Activated T-helper 17 cell treated with anti-CD3 and anti-CD28 coated beads, Interleukin-2, amount 50 U/mL, for 72 hours (primary cell): ENCODE results near the gene TSPAN5. TPM values are rescaled to one million over a fixed set of nuclear protein-coding genes. Genes with fewer than 3 reads are reported as not detected.

Source experiments
- ATAC-seq: fragments of 150-1000 bp; cut with Tn5 transposase; replicated peaks from 2 replicates; pipeline ENCODE4 v1.10.0; 2021; ENCODE audit warnings: mild to moderate bottlenecking, moderate library complexity
- H3K27ac Mint-ChIP-seq: one replicate; pipeline ENCODE4 v1.8.0; 2022; ENCODE audit warnings: mixed read lengths
- H3K27me3 Mint-ChIP-seq: one replicate; pipeline ENCODE4 v1.8.0; 2022; ENCODE audit warnings: mixed read lengths
- H3K36me3 Mint-ChIP-seq: one replicate; pipeline ENCODE4 v1.8.0; 2022; ENCODE audit warnings: low read depth, mild to moderate bottlenecking, mixed read lengths
- H3K4me1 Mint-ChIP-seq: one replicate; pipeline ENCODE4 v1.8.0; 2022; ENCODE audit warnings: mixed read lengths
- H3K4me3 Mint-ChIP-seq: one replicate; pipeline ENCODE4 v1.8.0; 2022; ENCODE audit warnings: mild to moderate bottlenecking, mixed read lengths
- H3K9me3 Mint-ChIP-seq: one replicate; pipeline ENCODE4 v1.8.0; 2022; ENCODE audit warnings: mixed read lengths
- total RNA-seq, 2 donors: library from RNA; stranded (reverse); gene quantifications; one replicate each; pipeline ENCODE4 v1.2.3, GENCODE V29; 2022

TSPAN5 gene
- total RNA-seq, 2 donors from 2014 or later, result 17.8 to 19.0 TPM

DNA sequence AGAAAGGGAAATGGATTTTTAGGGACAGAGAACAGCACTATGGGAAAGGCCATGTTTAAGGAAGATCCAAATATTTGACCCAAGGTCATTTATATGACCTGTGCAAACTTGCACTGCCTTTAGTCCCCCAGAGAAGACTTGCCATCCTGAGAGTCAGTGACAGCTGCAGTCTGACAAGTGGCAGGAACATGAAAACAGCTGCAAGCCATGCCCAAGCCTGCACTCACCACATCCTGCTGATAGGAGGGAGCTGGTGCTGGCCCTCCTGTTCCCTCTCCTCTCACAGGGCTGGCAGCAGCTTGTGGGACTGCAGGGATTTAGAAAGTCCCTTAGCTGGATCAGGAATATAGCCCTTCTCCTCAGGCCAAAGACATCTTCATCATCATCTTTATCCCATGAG is 209.5 kb downstream of the TSPAN5 start:
- no peaks in the 10 kb centered on the region for H3K27me3 Mint-ChIP-seq
- no peak for ATAC-seq
- no peak overlapping the region for H3K4me3 Mint-ChIP-seq
- peak overlapping the region; percentile 4 for H3K27ac Mint-ChIP-seq
- H3K9me3 Mint-ChIP-seq, result no peaks in the 10 kb centered on the region
- peaks cover 28% of the 10 kb centered on the region for H3K4me1 Mint-ChIP-seq
- no peaks in the 10 kb centered on the region for H3K36me3 Mint-ChIP-seq

DNA sequence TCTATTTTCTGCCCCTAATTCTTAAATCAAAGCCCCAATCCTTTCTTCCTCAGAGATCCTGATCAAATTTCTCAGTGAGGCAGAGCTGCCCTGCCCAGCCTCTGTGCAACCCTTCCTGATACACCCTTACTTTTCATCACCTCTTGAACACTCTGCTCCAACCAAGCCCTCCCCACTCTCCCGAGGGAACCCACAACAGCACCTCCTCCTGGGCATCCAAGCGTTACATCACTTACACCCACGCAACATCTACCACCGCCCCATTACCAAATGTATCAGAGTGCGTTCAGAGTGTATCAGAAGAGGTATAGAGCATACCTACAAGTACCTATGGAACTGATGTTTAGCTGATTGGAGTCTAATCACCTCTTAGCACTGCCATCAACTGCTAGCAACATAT is 210.8 kb downstream of the TSPAN5 start:
- H3K4me1 Mint-ChIP-seq, result peaks cover 28% of the 10 kb centered on the region

DNA sequence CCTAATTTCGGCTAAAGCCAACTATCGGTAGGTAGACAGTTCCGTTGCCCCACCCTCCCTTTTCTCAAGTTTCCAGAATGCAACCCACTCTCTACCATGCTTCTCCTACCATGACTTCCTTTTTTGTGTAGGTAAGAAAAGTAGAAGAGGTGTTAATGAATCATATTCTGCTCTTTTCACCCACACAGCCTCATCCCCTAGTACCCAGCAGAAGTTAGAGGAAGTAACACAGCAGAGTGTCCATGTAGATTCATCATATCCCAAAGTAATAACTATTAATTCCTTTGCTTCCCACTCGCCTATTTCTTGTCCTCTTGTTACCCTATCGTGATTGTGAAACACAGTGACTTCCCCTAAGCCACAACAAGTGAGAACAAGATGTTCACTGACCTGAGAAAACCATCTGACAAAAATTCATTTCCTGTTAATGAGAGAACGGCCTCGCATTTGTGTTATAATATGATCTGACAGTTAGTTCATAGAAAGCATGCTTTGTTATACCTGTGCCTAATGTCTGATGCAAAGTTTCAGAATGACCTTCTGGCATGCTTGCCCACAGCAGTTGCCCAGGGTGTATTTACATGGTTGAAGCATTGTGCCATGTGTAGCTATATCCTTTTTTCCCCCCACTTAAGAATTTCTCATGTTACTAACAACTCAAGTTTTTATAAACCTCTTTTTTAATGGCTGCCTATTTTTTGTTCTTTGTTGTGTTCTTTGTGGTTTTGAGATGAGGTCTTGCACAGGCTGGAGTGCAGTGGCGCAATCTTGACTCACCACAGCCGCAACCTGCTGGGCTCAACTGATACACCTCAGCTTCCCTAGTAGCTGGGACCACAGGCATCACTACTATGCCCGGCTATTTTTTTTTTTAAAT is 211.7 kb downstream of the TSPAN5 start:
- peak; percentile 96 for ATAC-seq
- Mint-ChIP-seq H3K36me3 (peaks cover 18% of the 10 kb centered on the region), H3K27ac (peak overlapping the region; percentile 91), H3K27me3 (no peaks in the 10 kb centered on the region), H3K9me3 (peaks cover 3% of the 10 kb centered on the region), H3K4me3 (peak overlapping the region; percentile 78), H3K4me1 (peaks cover 28% of the 10 kb centered on the region)

More for the DNA sequence above, 210.8 kb downstream of the TSPAN5 start:
- H3K4me3 Mint-ChIP-seq, result peak overlapping the region; percentile 78
- H3K9me3 Mint-ChIP-seq, result no peaks in the 10 kb centered on the region
- no peak for ATAC-seq
- no peaks in the 10 kb centered on the region for H3K27me3 Mint-ChIP-seq
- H3K27ac Mint-ChIP-seq, result peak overlapping the region; percentile 91
- H3K36me3 Mint-ChIP-seq, result peaks cover 10% of the 10 kb centered on the region

DNA sequence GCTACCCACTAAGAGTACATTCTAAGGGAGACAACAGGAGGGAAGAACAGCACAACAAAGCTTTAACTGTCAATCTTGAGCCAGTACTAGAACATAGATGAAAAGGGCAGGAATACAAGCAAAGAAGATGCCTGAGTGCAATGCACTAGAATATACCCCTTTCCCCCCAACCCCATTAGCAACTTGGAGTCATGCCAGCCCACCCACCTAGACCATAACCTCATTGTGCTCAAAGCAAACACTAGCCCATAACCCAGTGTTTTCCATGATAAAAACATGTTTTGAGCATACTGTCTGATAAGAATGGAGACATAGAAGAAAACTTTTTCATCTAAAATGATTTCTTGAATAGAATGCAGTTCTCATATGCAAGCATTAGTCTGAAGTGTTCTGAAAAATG is 214.0 kb downstream of the TSPAN5 start:
- Mint-ChIP-seq H3K27me3 (no peaks in the 10 kb centered on the region), H3K36me3 (peaks cover 40% of the 10 kb centered on the region), H3K9me3 (peaks cover 3% of the 10 kb centered on the region), H3K27ac (no peak overlapping the region), H3K4me1 (peaks cover 27% of the 10 kb centered on the region), H3K4me3 (no peak overlapping the region)
- ATAC-seq, result no peak

DNA sequence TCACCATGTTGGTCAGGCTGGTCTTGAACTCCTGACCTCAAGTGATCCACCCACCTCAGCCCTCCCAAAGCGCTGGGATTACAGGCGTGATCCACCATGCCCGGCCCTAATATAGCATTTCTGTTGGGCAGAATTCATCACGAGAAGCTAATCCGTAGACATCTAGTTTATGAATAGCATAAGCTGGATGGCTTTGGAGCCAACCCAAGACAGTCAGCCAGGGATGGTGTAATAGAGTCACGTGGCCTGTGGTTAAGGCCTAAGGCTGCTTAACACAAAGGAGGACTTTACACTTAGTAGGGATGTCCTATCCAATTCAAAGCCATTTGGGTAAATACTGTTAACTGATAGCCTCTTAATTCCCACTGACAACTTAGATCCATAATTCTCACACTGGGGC is 223.6 kb downstream of the TSPAN5 start:
- H3K4me1 Mint-ChIP-seq, result peaks cover 4% of the 10 kb centered on the region
- peaks cover 54% of the 10 kb centered on the region for H3K36me3 Mint-ChIP-seq

DNA sequence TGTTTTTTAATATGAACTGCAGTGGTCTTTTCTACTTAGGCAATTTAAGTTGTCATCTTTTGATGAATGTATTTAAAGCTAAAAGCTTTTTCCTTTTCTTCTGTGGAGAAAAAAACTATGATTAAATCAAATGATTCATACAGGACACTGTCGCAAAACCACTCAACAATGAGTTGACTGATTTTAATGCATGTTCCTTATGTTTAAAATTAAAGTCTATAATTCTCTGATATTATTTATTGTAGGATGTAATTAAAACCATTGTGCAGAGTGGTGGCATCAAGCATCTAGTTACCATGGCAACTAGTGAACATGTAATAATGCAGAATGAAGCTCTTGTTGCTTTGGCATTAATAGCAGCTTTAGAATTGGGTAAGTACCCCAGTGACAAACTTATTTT is 224.7 kb downstream of the TSPAN5 start:
- no peak for ATAC-seq
- no peaks in the 10 kb centered on the region for H3K27me3 Mint-ChIP-seq
- no peak overlapping the region for H3K27ac Mint-ChIP-seq

More for the DNA sequence above, 223.6 kb downstream of the TSPAN5 start:
- Mint-ChIP-seq H3K4me3 (no peak overlapping the region), H3K27ac (no peak overlapping the region), H3K9me3 (no peaks in the 10 kb centered on the region), H3K27me3 (no peaks in the 10 kb centered on the region)
- no peak for ATAC-seq

DNA sequence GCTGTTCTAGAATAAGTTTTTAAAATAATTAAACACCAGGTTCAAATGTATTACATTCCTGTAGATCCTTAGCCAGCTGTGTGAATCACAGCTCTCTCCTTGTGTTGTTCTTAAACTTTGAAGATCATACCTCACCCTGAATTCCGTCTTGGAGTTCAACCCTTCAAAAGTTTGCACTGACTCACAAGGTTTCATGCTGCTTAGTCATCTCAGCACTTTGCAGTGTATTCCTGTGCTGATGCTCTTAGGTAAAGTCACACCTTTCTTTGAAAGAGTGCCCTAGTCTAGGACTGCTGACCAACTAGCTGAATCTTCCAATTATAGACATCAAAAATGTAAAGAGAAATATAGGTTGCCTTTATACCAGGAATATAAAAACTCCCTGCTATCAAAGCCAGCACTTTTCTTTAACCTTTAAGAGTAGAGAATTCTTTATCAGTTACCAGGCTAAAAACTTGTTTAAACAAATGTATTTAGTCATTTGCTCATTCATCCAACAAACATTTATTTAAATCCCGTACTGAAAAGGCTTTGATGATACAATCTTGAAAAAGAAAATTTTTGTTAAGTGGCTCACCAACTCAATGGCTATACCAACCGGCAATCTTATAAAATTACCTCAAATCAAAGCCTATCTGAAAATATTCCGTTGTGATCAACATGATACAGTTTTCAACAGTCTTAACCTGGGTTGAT is 227.6 kb downstream of the TSPAN5 start:
- Mint-ChIP-seq H3K27me3 (no peaks in the 10 kb centered on the region), H3K9me3 (no peaks in the 10 kb centered on the region), H3K27ac (peak overlapping the region; percentile 43), H3K4me1 (no peaks in the 10 kb centered on the region), H3K4me3 (no peak overlapping the region), H3K36me3 (peaks cover 20% of the 10 kb centered on the region)
- ATAC-seq, result peak; percentile 85

More for the DNA sequence above, 224.7 kb downstream of the TSPAN5 start:
- Mint-ChIP-seq H3K4me1 (no peaks in the 10 kb centered on the region), H3K9me3 (no peaks in the 10 kb centered on the region), H3K4me3 (no peak overlapping the region), H3K36me3 (peaks cover 43% of the 10 kb centered on the region)

DNA sequence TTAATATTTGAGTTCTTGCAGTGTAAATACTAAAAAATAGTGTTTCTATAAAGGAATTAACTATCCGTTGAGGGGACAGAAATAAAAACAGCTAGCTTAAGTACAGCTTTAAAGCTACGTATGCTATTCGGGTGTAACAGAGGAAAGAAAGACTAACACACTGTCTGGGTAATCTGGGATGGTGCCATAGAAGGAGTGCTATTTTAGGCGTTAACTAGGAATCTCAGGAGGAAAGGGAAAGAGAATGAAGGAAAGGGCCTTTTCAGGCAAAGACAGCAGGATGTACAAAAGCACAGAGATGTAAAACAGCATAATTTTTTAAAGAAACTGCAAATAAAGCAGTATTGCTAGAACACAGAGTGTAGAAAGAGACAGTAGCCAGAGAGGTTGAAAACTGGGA is 235.4 kb downstream of the TSPAN5 start:
- ATAC-seq, result no peak
- Mint-ChIP-seq H3K27ac (no peak overlapping the region), H3K27me3 (no peaks in the 10 kb centered on the region), H3K4me1 (no peaks in the 10 kb centered on the region), H3K36me3 (peaks cover 56% of the 10 kb centered on the region), H3K4me3 (no peak overlapping the region), H3K9me3 (no peaks in the 10 kb centered on the region)

DNA sequence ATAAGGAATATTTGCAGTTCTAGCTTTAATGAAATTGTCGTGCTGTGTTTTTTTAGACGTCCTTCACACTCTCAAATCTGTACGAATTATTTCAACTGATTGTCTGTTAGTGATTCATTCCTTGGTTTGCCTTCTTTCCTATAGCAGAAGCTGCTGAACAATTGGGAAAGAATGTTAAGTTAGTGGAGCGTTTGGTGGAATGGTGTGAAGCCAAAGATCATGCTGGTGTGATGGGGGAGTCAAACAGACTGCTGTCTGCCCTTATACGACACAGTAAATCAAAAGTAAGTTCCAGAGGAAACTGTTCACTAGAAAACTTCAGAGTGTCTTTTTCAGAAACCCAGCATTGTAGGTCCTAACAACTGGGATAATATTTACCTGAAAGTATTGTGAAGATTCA is 237.3 kb downstream of the TSPAN5 start:
- no peak for ATAC-seq
- Mint-ChIP-seq H3K36me3 (peaks cover 72% of the 10 kb centered on the region), H3K4me3 (no peak overlapping the region), H3K27me3 (no peaks in the 10 kb centered on the region), H3K27ac (no peak overlapping the region), H3K4me1 (no peaks in the 10 kb centered on the region), H3K9me3 (no peaks in the 10 kb centered on the region)
